ENCODE measurements around the gene CAPN11.

DNA sequence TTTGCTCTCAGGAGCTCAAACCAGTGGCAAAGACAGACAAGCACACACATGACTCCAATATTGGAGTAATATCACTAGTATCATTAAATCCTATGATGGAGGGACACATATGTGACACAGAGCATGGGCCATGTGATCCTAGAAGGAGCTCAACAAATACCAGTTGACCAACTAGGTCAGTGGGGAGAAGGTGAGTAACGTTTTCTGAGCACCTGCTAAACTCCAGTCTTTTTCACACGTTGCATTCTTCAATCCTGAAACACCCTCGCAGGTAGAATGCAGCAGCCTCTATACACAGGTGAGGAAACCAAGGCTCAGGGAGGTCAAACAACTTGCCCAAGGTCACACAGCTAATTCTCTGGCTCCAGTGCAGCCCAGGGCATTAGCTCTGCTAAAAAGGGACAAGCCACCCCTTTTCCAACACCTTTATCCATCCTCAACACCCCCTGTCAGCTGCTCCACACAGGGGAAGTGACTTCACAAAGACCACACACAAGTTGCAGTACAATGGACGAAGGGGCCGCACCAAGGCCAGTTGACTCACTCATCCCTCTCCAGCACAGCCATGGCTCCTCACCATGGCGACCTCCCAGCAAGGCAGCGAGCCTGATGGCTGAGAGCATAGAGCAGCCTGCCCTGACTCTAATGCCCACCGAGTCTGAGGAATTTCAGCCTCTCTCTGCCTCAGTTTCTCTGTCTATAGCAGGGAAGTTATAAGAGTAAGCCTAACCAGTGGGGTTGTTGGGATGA, 4.4 kb downstream of the CAPN11 start:
- TF ChIP-seq TAF1 (IDR thresholded peaks at IDR 0.05; ENCODE audit: borderline replicate concordance, insufficient read depth, low read length) (no peak), POLR2AphosphoS5 (IDR thresholded peaks at IDR 0.05; ENCODE audit: low read depth, low read length) (no peak), SIN3A (IDR thresholded peaks at IDR 0.05; ENCODE audit: borderline replicate concordance, insufficient read depth, low read length) (no peak), FOXP2 (optimal IDR thresholded peaks at IDR 0.05; ENCODE audit: borderline replicate concordance, extremely low read depth, extremely low read length, insufficient read depth) (no peak)
- TF ChIP-seq, protein P1, sequence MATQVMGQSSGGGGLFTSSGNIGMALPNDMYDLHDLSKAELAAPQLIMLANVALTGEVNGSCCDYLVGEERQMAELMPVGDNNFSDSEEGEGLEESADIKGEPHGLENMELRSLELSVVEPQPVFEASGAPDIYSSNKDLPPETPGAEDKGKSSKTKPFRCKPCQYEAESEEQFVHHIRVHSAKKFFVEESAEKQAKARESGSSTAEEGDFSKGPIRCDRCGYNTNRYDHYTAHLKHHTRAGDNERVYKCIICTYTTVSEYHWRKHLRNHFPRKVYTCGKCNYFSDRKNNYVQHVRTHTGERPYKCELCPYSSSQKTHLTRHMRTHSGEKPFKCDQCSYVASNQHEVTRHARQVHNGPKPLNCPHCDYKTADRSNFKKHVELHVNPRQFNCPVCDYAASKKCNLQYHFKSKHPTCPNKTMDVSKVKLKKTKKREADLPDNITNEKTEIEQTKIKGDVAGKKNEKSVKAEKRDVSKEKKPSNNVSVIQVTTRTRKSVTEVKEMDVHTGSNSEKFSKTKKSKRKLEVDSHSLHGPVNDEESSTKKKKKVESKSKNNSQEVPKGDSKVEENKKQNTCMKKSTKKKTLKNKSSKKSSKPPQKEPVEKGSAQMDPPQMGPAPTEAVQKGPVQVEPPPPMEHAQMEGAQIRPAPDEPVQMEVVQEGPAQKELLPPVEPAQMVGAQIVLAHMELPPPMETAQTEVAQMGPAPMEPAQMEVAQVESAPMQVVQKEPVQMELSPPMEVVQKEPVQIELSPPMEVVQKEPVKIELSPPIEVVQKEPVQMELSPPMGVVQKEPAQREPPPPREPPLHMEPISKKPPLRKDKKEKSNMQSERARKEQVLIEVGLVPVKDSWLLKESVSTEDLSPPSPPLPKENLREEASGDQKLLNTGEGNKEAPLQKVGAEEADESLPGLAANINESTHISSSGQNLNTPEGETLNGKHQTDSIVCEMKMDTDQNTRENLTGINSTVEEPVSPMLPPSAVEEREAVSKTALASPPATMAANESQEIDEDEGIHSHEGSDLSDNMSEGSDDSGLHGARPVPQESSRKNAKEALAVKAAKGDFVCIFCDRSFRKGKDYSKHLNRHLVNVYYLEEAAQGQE (IDR thresholded peaks at IDR 0.05; ENCODE audit: insufficient read depth in 1 of 2, low read depth in 2 of 2, low read length in 2 of 2), result no peak

All from PFSK-1 (cell line).